Panc1 (cell line): ENCODE results near the gene SLC7A1. TPM values are rescaled to one million over a fixed set of nuclear protein-coding genes. Genes with fewer than 3 reads are reported as not detected.

Source experiments
- ATAC-seq: fragments of 200-7000 bp; cut with Tn5 transposase; 2 replicates; pipeline ENCODE4 v1.9.1; 2020; ENCODE audit warnings: mild to moderate bottlenecking, moderate library complexity
- BruUV-seq: library from RNA; stranded (reverse); fragments of 400-500 nt; replicated peaks from 2 replicates; lab custom pipeline; 2021; lab: Mats Ljungman, UMichigan
- CTCF ChIA-PET: fragments of 300-600 bp; sonication (Branson Sonifier 250); formaldehyde crosslinking; loops from one replicate; lab custom pipeline; 2022; ENCODE audit warnings: antibody characterized with exemption; lab: Charles Lee
- POLR2A ChIA-PET: fragments of 300-600 bp; sonication (Branson Sonifier 250); formaldehyde crosslinking; loops from one replicate; lab custom pipeline; 2022; ENCODE audit warnings: antibody characterized with exemption; lab: Charles Lee
- DNase-seq: peaks from one replicate; pipeline ENCODE4 v3.0.0-alpha.2; 2010; ENCODE audit warnings: low read depth, low spot score
- H3K27ac ChIP-seq: 2 replicates; pipeline ENCODE4 v1.5.1; 2011; ENCODE audit warnings: mild to moderate bottlenecking, low read length, inconsistent platforms
- H3K27me3 ChIP-seq: fragments of 200-500 bp; sonication (Bioruptor generic); 2 replicates; pipeline ENCODE4 v1.6.0; 2014; ENCODE audit warnings: low read length, inconsistent platforms; ENCODE audit not compliant: control insufficient read depth, insufficient read depth
- H3K36me3 ChIP-seq: fragments of 200-500 bp; sonication (Bioruptor generic); 2 replicates; pipeline ENCODE4 v1.5.1; 2014; ENCODE audit warnings: inconsistent platforms, mild to moderate bottlenecking, low read length, moderate library complexity; ENCODE audit not compliant: control insufficient read depth, insufficient read depth
- H3K4me1 ChIP-seq: 2 replicates; pipeline ENCODE4 v1.5.1; 2011; ENCODE audit warnings: inconsistent platforms, mild to moderate bottlenecking, low read length, moderate library complexity; ENCODE audit not compliant: control insufficient read depth, insufficient read depth
- H3K4me3 ChIP-seq, 2 experiments: 2 replicates each; pipeline ENCODE4 v1.5.1; 2011 to 2012; ENCODE audit warnings: low read depth in 2 of 2, low read length in 2 of 2, mild to moderate bottlenecking in 2 of 2, inconsistent platforms in 1 of 2, moderate library complexity in 1 of 2
- H3K9me3 ChIP-seq: fragments of 200-500 bp; sonication (Bioruptor generic); 2 replicates; pipeline ENCODE4 v1.5.1; 2014; ENCODE audit warnings: low read depth, mild to moderate bottlenecking, inconsistent platforms, low read length, moderate library complexity; ENCODE audit not compliant: control insufficient read depth, insufficient read depth
- CTCF ChIP-seq: fragments of 450-650 bp; IDR thresholded peaks from 2 replicates; pipeline ENCODE4 v1.5.1; 2017; ENCODE audit warnings: mild to moderate bottlenecking
- POLR2AphosphoS5 ChIP-seq: IDR thresholded peaks from 2 replicates; pipeline ENCODE4 v1.6.1; 2012; ENCODE audit warnings: mild to moderate bottlenecking, low read depth, low read length, moderate library complexity
- REST ChIP-seq, 2 experiments: IDR thresholded peaks; 2 replicates each; pipeline ENCODE4 v1.6.1; 2011 to 2012; ENCODE audit warnings: low read depth in 2 of 2, control low read depth in 1 of 2, low read length in 1 of 2, mild to moderate bottlenecking in 1 of 2, moderate library complexity in 1 of 2; ENCODE audit not compliant: insufficient read depth in 1 of 2
- SIN3A ChIP-seq: IDR thresholded peaks from 2 replicates; pipeline ENCODE4 v1.6.1; 2012; ENCODE audit warnings: low read depth, mild to moderate bottlenecking, low read length, moderate library complexity, borderline replicate concordance; ENCODE audit not compliant: insufficient read depth
- TCF7L2 ChIP-seq: IDR thresholded peaks from 2 replicates; pipeline ENCODE4 v1.6.1; 2011; ENCODE audit warnings: mild to moderate bottlenecking, low read depth, low read length, inconsistent platforms
- in situ Hi-C: cut with HindIII; loops from 2 replicates; pipeline ENCODE4 v1.10.0; 2016; ENCODE audit warnings: low sequenced_read_pairs, low pct_unique_long_range_greater_than_20kb
- intact Hi-C: fragments of 100-400 bp; cut with micrococcal nuclease; formaldehyde crosslinking; loops from one replicate; pipeline ENCODE4 v1.10.0; 2022; ENCODE audit not compliant: unreplicated experiment
- total RNA-seq: library from RNA; stranded (reverse); gene quantifications from one replicate; pipeline ENCODE4 v1.2.1, GENCODE V29; 2021; ENCODE audit not compliant: unreplicated experiment

SLC7A1 gene
- total RNA-seq, 1 experiment from 2014 or later = 63.3 TPM

DNA sequence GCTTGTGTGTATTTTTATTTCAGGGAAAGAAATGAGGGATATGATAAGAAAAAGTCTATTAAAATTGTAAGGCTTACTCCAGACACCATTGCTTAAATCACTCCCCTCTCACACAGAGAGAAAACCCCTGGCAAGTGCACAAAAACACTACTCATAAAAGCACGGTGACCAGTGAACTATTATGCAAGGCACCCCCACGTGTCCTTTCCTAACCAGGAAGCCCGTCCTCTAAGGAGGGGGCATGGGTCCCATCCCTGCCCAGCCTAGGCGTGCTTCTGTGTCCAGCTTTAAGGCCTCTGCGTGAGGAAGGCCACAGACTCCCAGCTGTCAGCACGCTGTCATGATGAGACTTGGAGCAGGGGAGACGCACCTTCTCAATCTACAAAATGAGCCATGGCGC is 83.5 kb downstream of the SLC7A1 start:
- ChIA-PET POLR2A (no interaction called here), CTCF (no interaction called here)
- intact Hi-C loops = no loop called here
- no peak overlapping the region for H3K4me3 ChIP-seq
- H3K27ac ChIP-seq = no peak overlapping the region
- no peak for TF ChIP-seq REST (IDR thresholded peaks at IDR 0.05; ENCODE audit: insufficient read depth in 1 of 2, low read depth in 2 of 2, low read length in 1 of 2)
- TF ChIP-seq POLR2AphosphoS5 = no peak
- TF ChIP-seq TCF7L2 = no peak
- no peak for TF ChIP-seq CTCF
- TF ChIP-seq SIN3A = no peak
- no peaks in the 10 kb centered on the region for H3K36me3 ChIP-seq
- no peaks in the 10 kb centered on the region for H3K27me3 ChIP-seq
- in situ Hi-C loops = no loop called here
- no TSS peak for BruUV-seq
- no peaks in the 10 kb centered on the region for H3K4me1 ChIP-seq
- no peaks in the 10 kb centered on the region for H3K9me3 ChIP-seq
- DNase-seq (no peak), ATAC-seq (no peak)

DNA sequence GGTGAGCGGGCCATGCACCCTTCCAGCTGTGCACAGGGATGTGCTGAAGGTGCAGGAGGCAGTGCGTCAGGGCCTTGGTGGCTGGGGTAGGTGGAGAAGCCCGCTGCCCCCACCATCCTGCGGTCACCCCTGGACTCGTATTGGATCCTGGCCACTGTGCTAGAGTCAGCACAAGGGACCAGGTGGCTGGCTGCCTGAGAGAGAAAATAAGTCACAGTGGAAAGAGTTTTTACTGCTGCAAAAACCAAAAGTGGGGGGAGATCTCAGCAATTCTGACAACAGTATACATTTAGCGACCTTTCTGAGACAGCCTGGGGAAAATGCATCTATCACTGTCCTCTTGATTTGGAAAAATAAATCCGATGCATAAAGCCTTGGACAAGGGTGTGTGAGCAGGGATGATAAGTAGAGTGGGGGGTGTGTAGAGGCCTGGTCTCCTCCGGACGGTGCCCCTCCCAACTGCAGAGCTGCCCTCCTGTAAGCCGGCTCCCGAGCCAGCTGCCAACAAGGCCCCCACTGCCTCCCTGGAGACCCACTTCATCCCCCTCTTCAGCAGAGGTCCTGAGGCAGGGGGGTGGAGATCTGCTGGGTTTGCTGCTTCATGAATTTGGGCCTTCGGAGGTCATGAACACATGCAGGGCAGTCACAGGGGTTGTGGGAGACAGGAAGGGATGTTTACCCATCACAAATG is 84.2 kb downstream of the SLC7A1 start:
- ChIA-PET CTCF (no interaction called here), POLR2A (no interaction called here)
- no TSS peak for BruUV-seq
- Histone ChIP-seq H3K4me1 (no peaks in the 10 kb centered on the region), H3K9me3 (no peaks in the 10 kb centered on the region), H3K27ac (no peak overlapping the region), H3K4me3 (no peak overlapping the region), H3K27me3 (no peaks in the 10 kb centered on the region), H3K36me3 (no peaks in the 10 kb centered on the region)
- in situ Hi-C loops = no loop called here
- DNase-seq = no peak
- no peak for TF ChIP-seq REST (IDR thresholded peaks at IDR 0.05; ENCODE audit: insufficient read depth in 1 of 2, low read depth in 2 of 2, low read length in 1 of 2)
- no peak for TF ChIP-seq SIN3A
- TF ChIP-seq POLR2AphosphoS5 = no peak
- TF ChIP-seq CTCF = no peak
- TF ChIP-seq TCF7L2 = no peak
- intact Hi-C loops = no loop called here
- ATAC-seq = no peak
